GM12875 (cell line): ENCODE measurements around the gene NUP42.

Source experiments
- H3K4me3 ChIP-seq: one replicate; pipeline ENCODE4 v1.5.1; 2011; ENCODE audit warnings: low read depth, low read length, control low read depth
- CTCF ChIP-seq: IDR thresholded peaks from 2 replicates; pipeline ENCODE4 v1.5.1; 2011; ENCODE audit warnings: low read depth, mild to moderate bottlenecking, control low read depth, inconsistent platforms, low read length, moderate library complexity, borderline replicate concordance; ENCODE audit not compliant: insufficient read depth

NUP42 gene

GRCh38 chr7:23242935-23243334 lies 61.1 kb downstream of the NUP42 start:
- H3K4me3 ChIP-seq: no peak overlapping the region
- TF ChIP-seq CTCF: no peak

GRCh38 chr7:23246555-23246954 lies 64.7 kb downstream of the NUP42 start, which contains the start of gene GPNMB:
GPNMB (plus strand) TSS chr7:23246775; CDS start chr7:23246858, 83 bp downstream.
- H3K4me3 ChIP-seq: no peak within 1 kb of the TSS
- TF ChIP-seq CTCF: no peak

GRCh38 chr7:23247046-23247602 lies 65.3 kb downstream of the NUP42 start:
- no peak overlapping the region for H3K4me3 ChIP-seq
- no peak for TF ChIP-seq CTCF

GRCh38 chr7:23247603-23248335 lies 65.9 kb downstream of the NUP42 start:
- TF ChIP-seq CTCF: no peak
- peak overlapping the region; percentile 42 for H3K4me3 ChIP-seq

- TF ChIP-seq CTCF: no peak
- no peak overlapping the region for H3K4me3 ChIP-seq
Measured at GRCh38 chr7:23249486-23249885, 67.6 kb downstream of the NUP42 start.
